ENCODE data around the gene HTR3D.
"Not testable (repeated sequence)": the region's sequence is repeated elsewhere in the genome, so short reads cannot be mapped to it uniquely, and the experiment has no call there.

Gene HTR3D

GRCh38 chr3:184016169-184016570 lies 15.4 kb upstream of the HTR3D start:
- no peak for DNase-seq

DNA sequence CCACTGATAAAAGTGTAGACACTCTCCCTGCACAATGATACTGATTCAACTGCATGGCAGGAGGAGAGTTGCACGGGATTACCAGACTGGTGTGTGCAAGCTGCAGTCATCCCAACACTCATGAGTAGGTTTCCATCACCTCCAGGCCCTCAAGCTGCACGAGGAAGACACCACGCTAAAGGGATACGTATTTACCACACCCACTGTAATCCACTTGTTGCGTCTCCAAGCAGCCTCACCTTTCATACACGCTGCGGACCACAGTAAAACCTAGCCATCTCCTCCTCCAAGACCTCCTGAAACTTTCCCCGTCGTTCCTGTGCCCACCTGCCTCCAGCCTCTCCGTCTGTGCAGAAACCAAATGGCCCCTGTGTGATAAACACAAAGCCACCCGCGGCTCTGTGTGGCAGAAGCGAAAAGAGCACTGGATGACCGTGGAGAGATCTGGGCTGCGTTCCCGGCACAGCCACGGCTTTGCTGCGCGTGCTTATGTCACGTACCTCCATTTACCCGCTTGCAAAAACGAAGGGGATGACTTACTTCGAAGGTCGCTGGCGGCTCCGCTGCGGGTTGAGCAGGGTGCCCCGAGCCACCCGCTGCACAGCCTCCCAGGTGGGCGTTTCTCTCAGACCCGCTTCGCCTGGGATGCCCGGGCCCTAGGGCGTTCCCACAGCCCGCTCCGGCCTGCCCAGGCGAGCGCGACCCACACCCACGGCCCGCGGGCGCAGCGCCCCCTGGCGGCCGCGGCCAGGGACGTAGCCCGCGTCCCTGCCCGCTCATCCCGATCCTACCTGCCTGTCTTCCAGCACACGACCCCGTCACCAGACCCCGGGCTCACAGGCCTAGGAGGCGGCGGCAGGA lies 14.5 kb upstream of the HTR3D start:
- peak; percentile 36 for DNase-seq

DNA sequence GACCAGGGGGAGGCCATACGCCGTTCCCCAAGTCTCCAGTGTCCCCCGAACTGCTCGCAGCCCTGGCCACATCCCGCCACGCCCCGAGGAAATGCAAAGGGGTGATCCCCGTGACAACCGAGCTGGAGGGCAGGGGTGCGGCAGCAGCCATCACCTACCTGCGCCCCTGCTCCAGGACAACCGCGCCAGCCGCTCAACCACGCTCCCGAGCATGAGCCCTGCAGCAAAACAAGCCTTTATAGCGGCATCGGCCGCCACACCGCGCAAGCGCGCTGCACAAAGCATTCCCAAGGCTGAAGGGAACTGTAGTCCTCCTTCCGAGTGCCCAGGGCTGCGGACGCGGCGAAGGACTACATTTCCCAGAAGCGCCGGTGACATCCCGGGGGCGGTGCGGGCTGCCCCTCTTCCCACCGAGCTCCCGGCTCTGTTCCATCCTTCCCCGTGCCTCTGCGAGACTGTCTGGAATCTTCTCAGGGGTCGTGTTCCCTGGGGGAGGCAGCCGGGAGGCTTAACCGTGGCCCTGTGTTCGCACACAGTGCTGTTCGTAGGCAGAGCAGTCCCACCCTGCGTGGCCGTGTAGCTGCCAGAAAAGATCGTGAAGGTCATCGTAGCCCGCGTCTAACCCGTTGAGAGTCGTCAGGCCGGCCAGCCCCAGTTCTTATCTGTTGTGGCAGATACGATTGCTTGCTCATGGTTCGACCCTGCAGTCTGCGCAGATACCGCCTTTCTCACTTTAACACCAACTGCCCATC lies 13.7 kb upstream of the HTR3D start, which contains the start of gene ABCC5:
Gene ABCC5, minus strand, starts transcription at position 213 of the 752 bp plus-strand sequence. CDS start 3,492 bp downstream, outside the sequence.
- peak; percentile 88 for DNase-seq

GRCh38 chr3:184018424-184018973 lies 13.0 kb upstream of the HTR3D start:
- DNase-seq = no peak

GRCh38 chr3:184022323-184022722 lies 9.2 kb upstream of the HTR3D start:
- no peak for DNase-seq

GRCh38 chr3:184025256-184025655 lies 6.3 kb upstream of the HTR3D start:
- DNase-seq = not testable (repeated sequence)

- DNase-seq = not testable (repeated sequence)
These were observed 3.2 kb upstream of the HTR3D start for GRCh38 chr3:184028275-184028890.

- DNase-seq = no peak
These were observed 2.1 kb upstream of the HTR3D start for GRCh38 chr3:184029443-184029842.

GRCh38 chr3:184030536-184030935 lies 1.0 kb upstream of the HTR3D start:
- DNase-seq = no peak

DNA sequence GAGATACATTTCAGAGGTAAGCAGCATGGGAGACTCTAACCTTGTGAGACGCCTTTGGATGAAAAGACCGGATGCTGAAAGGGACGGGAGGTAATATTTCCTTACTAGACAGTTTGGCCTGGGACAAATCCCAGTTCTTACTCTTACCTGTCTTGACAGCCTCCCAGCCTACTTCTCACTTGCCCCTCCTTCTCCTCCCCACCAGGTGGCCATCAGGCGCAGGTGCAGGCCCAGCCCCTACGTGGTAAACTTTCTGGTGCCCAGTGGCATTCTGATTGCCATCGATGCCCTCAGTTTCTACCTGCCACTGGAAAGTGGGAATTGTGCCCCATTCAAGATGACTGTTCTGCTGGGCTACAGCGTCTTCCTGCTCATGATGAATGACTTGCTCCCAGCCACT lies 6.3 kb downstream of the HTR3D start:
- DNase-seq = no peak

DNA sequence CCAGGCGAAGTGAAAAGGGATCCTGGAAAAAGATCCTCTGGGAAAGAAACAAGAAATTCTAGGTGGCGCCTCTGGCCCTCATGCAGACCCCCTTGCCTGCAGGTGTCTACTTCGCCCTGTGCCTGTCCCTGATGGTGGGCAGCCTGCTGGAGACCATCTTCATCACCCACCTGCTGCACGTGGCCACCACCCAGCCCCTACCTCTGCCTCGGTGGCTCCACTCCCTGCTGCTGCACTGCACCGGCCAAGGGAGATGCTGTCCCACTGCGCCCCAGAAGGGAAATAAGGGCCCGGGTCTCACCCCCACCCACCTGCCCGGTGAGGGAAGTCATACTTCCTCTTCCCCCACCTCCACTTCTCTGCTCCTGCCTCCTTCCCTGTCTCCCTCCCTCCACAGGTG lies 6.8 kb downstream of the HTR3D start:
- DNase-seq = not testable (repeated sequence)

GRCh38 chr3:184039414-184039813 lies 7.9 kb downstream of the HTR3D start:
- DNase-seq = peak; percentile 6

DNA sequence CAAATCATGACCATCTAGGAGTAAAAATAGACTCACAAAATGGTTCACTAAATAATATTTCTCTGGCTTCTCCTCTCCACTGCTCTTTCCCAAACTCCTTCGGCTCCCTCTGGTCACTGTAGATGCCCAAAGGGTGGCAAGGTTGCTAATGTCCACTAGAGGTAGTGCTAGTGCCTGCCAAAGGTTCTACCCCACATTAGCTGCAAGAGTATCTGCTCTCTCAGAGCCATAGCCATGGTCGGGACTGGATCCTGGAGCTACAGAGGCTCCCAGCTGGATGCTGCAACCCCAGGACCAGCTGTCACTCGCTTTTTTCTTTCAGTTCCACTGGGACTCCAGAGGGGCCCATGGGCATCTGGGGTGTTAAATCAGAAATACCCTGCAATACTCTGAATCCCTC lies 8.5 kb downstream of the HTR3D start:
- no peak for DNase-seq

DNA sequence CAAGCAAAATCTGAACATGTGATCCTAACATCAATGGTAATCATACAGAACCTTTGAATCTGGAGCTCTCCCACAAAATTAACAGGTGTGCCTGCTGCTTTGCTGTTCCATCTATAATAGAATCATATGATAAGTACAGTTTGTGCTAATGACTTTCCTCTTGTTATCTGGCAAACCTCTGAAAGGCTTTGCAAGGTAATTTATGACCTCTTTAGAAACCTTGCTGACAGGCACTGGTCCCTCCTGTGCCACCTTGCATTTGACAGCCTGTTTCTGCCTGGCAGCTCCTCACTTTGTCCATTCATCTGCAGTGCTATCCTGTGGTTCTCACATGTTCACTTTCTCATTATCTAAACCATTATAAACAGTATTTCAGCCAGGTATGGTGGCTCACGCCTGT lies 11.1 kb downstream of the HTR3D start:
- no peak for DNase-seq

DNA sequence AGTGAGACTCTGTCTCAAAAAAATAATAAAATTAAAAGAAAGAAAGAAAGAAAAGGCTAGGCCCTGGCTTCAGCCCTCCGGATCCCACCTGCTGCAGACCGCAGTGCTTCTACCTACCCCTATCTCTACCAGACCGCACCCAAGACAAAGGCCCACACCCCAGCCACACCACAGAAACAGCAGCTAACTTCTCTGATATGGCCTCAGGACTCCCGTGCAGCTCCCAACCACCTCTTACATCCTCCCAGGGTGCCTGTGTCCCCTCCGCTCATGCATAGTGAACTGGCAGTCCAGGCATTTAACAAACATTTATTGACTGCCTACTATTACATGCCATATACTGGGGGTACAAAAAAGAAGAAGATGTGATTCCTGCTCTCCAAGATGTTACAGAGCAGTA lies 14.5 kb downstream of the HTR3D start:
- DNase-seq = no peak

- no peak for DNase-seq
These were observed 18.8 kb downstream of the HTR3D start for GRCh38 chr3:184050217-184050847.

DNA sequence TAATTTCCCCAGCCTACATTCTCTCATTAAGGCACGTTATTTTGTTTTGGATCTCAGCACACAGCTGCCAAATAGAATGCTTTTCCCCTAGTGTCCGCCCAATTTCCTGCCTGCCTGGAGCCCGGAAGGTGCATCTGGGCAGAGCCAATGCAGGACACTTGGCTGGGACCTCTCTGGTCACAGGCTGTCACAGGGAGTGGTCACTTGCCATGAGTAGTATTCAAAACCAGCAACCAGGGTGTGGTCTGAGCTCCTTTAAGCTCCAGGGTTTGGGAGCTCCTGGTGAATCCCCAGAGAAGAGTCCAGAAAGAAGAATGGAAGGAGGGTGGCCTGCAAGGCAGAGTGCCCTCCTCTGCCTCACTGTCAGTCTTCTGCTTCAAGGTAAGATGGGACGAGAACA lies 21.2 kb downstream of the HTR3D start, which contains the start of gene HTR3C:
Gene HTR3C, plus strand, starts transcription at position 281 of the 400 bp plus-strand sequence. Its CDS starts 34 bp downstream, at position 315.
- no peak for DNase-seq

DNA sequence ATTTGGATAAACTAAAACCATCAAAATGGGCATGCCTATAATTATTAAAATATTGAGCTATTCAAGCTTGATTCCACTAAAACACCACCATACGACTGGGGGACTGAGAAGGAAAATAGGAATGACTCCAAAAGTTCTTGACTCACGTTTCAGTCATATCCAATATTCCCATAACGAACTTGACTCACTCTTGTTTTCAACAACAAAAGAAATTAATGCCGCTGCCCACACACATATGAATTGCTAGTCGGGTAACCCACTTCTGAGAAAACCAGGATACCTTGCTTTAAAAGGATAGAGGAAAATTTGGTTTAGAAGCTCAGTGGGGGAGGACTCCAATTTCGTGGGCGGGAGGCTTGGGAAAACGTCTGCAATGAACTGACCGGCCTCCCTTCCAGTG lies 26.5 kb downstream of the HTR3D start:
- no peak for DNase-seq

GRCh38 chr3:184059424-184059823 lies 27.9 kb downstream of the HTR3D start:
- DNase-seq = no peak

DNA sequence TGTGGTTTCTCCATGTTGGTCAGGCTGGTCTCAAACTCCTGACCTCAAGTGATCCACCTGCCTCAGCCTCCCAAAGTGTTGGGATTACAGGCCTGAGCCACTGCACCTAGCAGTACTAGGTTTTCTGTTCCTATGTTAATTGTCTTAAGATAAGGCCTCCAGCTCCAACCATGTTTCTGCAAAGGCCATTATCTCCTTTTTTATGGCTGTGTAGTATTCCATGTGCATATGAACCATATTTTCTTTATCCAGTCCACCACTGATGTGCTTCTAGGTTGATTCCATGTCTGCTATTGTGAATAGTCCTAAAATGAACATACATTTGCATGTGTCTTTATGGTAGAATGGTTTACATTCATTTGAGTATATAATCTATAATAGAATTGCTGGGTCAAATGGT lies 31.1 kb downstream of the HTR3D start:
- DNase-seq = no peak

GRCh38 chr3:184066211-184066610 lies 34.7 kb downstream of the HTR3D start:
- DNase-seq = no peak

DNA sequence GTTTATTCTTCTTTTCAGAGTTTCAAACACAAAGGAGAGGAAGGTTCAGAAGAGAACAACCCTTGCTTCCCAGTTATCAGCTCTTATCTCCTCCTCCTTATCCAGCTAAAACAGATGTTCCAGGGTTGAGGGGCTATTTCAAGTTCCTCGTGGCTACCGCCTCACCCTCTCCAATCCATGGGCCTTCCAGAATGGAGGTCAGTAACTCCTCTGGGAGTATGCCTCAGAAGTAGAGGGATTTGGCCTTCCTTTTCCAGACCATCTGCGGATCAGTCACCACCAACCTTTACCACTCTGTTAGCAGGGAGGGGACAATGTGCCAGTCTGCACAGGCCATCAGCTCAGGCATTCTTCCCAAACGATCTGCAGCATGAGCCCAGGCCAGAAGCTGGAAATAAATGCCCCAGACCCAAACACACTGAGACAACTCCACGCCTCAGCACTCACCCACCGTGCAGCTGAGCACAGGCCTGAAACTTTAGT lies 36.1 kb downstream of the HTR3D start:
- DNase-seq = no peak

Data from DMS79 (cell line).